SU-DHL-6 (cell line): ENCODE results near the gene BDNF.

Source experiments
- H2AFZ ChIP-seq: fragments of 200-600 bp; sonication (generic); 2 replicates; pipeline ENCODE4 v1.6.1; 2014; ENCODE audit warnings: low read depth, mild to moderate bottlenecking, moderate library complexity, mixed read lengths, antibody characterized with exemption, low read length; ENCODE audit not compliant: severe bottlenecking
- H3F3A ChIP-seq: fragments of 200-600 bp; shearing (Covaris generic); 2 replicates; pipeline ENCODE4 v1.6.0; 2016; ENCODE audit warnings: antibody characterized with exemption, mild to moderate bottlenecking; ENCODE audit not compliant: insufficient read depth
- H3K27ac ChIP-seq: fragments of 200-600 bp; sonication (generic); 2 replicates; pipeline ENCODE4 v1.5.1; 2016; ENCODE audit warnings: low read depth, mild to moderate bottlenecking, low read length, moderate library complexity, mixed read lengths
- H3K27me3 ChIP-seq: fragments of 200-600 bp; sonication (generic), shearing (Covaris generic); 2 replicates; pipeline ENCODE4 v1.6.0; 2014; ENCODE audit warnings: mild to moderate bottlenecking, low read length
- H3K36me3 ChIP-seq: fragments of 200-600 bp; sonication (generic); 2 replicates; pipeline ENCODE4 v1.6.1; 2014; ENCODE audit warnings: mild to moderate bottlenecking, low read length, mixed read lengths
- H3K4me2 ChIP-seq: fragments of 300-600, 200-600 bp; shearing (Covaris generic), sonication (generic); 2 replicates; pipeline ENCODE4 v1.6.0; 2014; ENCODE audit warnings: low read length, low read depth, mild to moderate bottlenecking; ENCODE audit not compliant: poor library complexity, severe bottlenecking
- H3K4me3 ChIP-seq: fragments of 200-600 bp; sonication (generic); 2 replicates; pipeline ENCODE4 v1.5.1; 2014; ENCODE audit warnings: antibody characterized with exemption, low read length, mild to moderate bottlenecking, mixed read lengths; ENCODE audit not compliant: insufficient read depth, poor library complexity, severe bottlenecking
- H3K79me2 ChIP-seq: fragments of 200-600 bp; sonication (generic); 2 replicates; pipeline ENCODE4 v1.6.1; 2014; ENCODE audit warnings: mild to moderate bottlenecking, low read length, moderate library complexity; ENCODE audit not compliant: insufficient read depth
- H3K9ac ChIP-seq: fragments of 200-600 bp; sonication (generic); 2 replicates; pipeline ENCODE4 v1.7.0; 2014; ENCODE audit warnings: mild to moderate bottlenecking, low read length
- H3K9me2 ChIP-seq: fragments of 200-600 bp; sonication (generic); replicated peaks from 2 replicates; pipeline ENCODE4 v1.6.1; 2014; ENCODE audit warnings: low read length; ENCODE audit not compliant: insufficient read depth
- H3K9me3 ChIP-seq: fragments of 200-600 bp; sonication (generic); 2 replicates; pipeline ENCODE4 v1.6.1; 2014; ENCODE audit warnings: low read length, mixed read lengths; ENCODE audit not compliant: insufficient read depth
- H4K20me1 ChIP-seq: fragments of 200-600 bp; sonication (generic); 2 replicates; pipeline ENCODE4 v1.6.1; 2014; ENCODE audit warnings: low read depth, mild to moderate bottlenecking, antibody characterized with exemption, low read length, moderate library complexity, mixed read lengths
- EZH2phosphoT487 ChIP-seq: fragments of 200-600 bp; sonication (generic), shearing (Covaris generic); conservative IDR thresholded peaks from 2 replicates; pipeline ENCODE4 v1.6.1; 2018; ENCODE audit warnings: mild to moderate bottlenecking, antibody characterized with exemption, low read length, moderate library complexity, mixed read lengths
- TF ChIP-seq, protein P1 (sequence below): fragments of 200-600 bp; sonication (generic); IDR thresholded peaks from one replicate; pipeline ENCODE4 v1.5.1; 2017; ENCODE audit warnings: antibody characterized with exemption, mild to moderate bottlenecking, low read length, moderate library complexity; ENCODE audit not compliant: insufficient read depth, poor library complexity, severe bottlenecking

The BDNF gene

DNA sequence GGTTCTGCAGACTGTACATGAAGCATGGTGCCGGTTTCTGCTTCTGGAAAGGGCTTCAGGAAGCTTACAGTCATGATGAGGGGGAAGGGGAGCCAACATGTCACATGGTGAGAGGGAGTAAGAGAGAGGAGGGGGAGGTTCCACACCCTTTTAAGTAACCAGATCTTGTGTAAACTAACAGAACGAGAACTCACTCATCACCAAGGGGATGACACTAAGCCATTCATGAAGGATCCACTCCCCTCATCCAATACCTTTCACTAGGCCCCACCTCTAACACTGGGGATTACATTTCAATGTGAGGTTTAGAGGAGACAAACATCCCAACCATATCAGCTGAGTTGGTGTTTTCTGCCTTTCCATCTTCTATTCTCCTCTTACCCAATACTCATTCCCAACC is 83.5 kb downstream of the BDNF start:
- H4K20me1 ChIP-seq = no peaks in the 10 kb centered on the region
- TF ChIP-seq, protein P1, sequence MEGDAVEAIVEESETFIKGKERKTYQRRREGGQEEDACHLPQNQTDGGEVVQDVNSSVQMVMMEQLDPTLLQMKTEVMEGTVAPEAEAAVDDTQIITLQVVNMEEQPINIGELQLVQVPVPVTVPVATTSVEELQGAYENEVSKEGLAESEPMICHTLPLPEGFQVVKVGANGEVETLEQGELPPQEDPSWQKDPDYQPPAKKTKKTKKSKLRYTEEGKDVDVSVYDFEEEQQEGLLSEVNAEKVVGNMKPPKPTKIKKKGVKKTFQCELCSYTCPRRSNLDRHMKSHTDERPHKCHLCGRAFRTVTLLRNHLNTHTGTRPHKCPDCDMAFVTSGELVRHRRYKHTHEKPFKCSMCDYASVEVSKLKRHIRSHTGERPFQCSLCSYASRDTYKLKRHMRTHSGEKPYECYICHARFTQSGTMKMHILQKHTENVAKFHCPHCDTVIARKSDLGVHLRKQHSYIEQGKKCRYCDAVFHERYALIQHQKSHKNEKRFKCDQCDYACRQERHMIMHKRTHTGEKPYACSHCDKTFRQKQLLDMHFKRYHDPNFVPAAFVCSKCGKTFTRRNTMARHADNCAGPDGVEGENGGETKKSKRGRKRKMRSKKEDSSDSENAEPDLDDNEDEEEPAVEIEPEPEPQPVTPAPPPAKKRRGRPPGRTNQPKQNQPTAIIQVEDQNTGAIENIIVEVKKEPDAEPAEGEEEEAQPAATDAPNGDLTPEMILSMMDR = no peak
- no peak for TF ChIP-seq EZH2phosphoT487

DNA sequence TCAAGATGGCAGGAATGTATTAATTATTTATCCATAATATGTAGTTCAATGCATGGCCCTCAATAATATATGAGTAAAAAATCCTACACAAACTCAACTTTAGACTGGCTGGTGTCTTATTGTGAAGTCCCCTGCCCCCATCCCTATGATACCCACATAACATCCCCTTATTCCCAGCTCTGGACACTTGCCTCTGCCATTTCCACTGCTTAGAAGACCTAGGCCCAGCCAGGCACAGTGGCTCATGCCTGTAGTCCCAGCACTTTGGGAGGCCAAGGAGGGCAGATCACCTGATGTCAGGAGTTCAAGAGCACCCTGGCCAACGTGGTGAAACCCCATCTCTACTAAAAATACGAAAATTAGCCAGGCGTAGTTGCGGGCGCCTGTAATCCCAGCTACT is 84.4 kb downstream of the BDNF start:
- Histone ChIP-seq H3K79me2 (no peaks in the 10 kb centered on the region), H2AFZ (no peak overlapping the region), H3K9ac (no peak overlapping the region), H3F3A (no peaks in the 10 kb centered on the region), H3K9me3 (no peaks in the 10 kb centered on the region), H3K9me2 (no peaks in the 10 kb centered on the region), H3K36me3 (no peaks in the 10 kb centered on the region), H3K4me3 (no peak overlapping the region), H4K20me1 (no peaks in the 10 kb centered on the region), H3K27ac (no peak overlapping the region), H3K27me3 (no peaks in the 10 kb centered on the region), H3K4me2 (no peak overlapping the region)
- TF ChIP-seq EZH2phosphoT487 = no peak
- TF ChIP-seq, protein P1 = no peak

More for the DNA sequence above, 83.5 kb downstream of the BDNF start:
- Histone ChIP-seq H3K9ac (no peak overlapping the region), H3K79me2 (no peaks in the 10 kb centered on the region), H3K27ac (no peak overlapping the region), H3K9me3 (no peaks in the 10 kb centered on the region), H2AFZ (no peak overlapping the region), H3K4me2 (no peak overlapping the region), H3K9me2 (no peaks in the 10 kb centered on the region), H3F3A (no peaks in the 10 kb centered on the region), H3K27me3 (no peaks in the 10 kb centered on the region), H3K36me3 (no peaks in the 10 kb centered on the region), H3K4me3 (no peak overlapping the region)

DNA sequence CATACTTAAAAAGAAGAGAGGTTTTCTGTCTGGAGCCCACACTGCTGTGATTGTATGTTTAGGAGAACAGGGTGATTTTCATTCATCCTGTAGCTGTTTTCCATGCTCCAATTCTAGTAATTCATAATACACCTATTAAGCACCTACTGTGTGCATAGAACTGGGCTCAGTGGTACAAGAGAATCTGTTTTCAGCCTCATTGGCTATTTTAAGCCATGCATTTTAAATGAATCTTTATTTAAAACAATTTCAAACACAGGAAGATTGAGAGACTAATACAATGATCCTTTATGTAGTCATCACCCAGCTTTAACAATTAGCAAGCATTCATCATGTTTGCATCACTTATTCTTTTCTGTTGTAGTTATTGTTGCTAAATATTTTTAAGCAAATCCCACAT is 86.2 kb downstream of the BDNF start:
- Histone ChIP-seq H3K79me2 (no peaks in the 10 kb centered on the region), H2AFZ (no peak overlapping the region), H4K20me1 (no peaks in the 10 kb centered on the region), H3F3A (no peaks in the 10 kb centered on the region), H3K4me3 (no peak overlapping the region), H3K27me3 (no peaks in the 10 kb centered on the region), H3K4me2 (no peak overlapping the region), H3K27ac (no peak overlapping the region), H3K9me2 (no peaks in the 10 kb centered on the region), H3K9ac (no peak overlapping the region), H3K36me3 (no peaks in the 10 kb centered on the region), H3K9me3 (no peaks in the 10 kb centered on the region)
- no peak for TF ChIP-seq EZH2phosphoT487
- TF ChIP-seq, protein P1 = no peak
